ENCODE results near the gene NABP2.

Gene NABP2

DNA sequence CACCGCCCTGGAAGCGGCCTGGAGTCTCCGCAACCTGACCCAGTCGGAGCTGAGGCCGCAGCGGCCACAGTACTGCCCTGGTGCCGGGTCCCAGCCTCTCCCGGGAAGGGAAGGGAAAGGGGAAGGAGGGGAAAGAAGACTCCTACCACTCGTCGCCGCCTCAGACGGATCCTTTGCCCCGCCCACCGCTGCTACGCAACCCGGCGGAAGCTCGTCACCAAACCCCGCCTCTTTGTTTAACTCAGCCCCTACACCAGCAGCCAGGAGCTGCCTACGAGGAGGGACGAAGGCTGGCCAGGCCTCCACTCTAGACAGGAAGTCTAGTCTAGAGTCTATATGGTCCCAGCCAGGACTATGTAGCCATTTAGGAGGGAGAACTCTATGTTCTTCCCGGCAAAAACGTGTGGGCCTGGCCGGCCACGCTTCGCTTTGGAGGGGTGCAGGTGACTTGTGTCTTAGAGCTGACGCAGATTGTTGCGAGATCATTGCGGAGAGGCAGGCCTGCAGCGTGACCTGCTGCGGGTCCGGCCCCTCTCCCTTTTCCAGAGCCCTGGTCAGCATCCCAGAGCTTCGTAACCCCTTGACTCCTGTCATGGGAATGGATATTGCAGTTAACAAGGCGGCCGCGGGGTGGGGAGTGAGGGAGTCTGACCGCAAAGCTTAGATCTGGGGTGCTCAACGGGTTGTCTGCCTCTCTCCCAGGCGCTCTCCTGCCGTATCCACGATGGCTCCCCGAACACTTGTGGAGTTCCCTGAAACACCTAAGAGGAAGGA is 2.2 kb upstream of the NABP2 start, which contains the start of gene RNF41:
RNF41 (minus strand) TSS at position 166 of the 774 bp plus-strand sequence. CDS start 7,875 bp downstream, outside the sequence.
- Histone ChIP-seq H3K36me3 (replicated peaks) (peaks cover 7% of the 10 kb centered on the region), H3K9me3 (no peaks in the 10 kb centered on the region), H3K27me3 (ENCODE audit: low read depth) (no peaks in the 10 kb centered on the region), H3K4me1 (peaks cover 21% of the 10 kb centered on the region), H3K4me3 (peak within 1 kb of the TSS; percentile 81)
- in situ Hi-C loops (cut with MboI; ENCODE audit: low sequenced_read_pairs) = no loop called here
- peak; percentile 95 to 99 for DNase-seq (ENCODE audit: low spot score in 2 of 2)

DNA sequence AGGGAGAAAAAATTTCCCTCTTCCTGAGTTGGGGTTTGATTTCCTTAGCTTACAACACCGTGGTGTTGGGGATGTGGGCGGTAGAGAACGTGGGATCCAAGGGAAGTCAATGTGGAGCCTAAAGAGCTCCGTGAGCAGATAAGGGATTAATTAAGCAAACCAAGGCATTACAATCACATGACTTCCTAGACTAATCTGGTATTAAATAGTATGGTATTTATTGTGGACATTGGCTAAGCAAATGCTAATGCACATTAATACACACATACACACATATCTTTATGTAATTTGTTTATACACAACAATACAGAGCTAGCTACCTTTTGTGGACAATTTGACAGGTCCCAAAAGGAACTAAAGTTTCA is 1.6 kb upstream of the NABP2 start:
- peaks cover 10% of the 10 kb centered on the region for H3K36me3 ChIP-seq (replicated peaks)
- H3K4me1 ChIP-seq = peaks cover 21% of the 10 kb centered on the region
- no peaks in the 10 kb centered on the region for H3K9me3 ChIP-seq
- H3K27me3 ChIP-seq (ENCODE audit: low read depth) = no peaks in the 10 kb centered on the region
- in situ Hi-C loops (cut with MboI; ENCODE audit: low sequenced_read_pairs) = no loop called here
- peak overlapping the region; percentile 81 for H3K4me3 ChIP-seq
- peak in 1 of 2 experiments; percentile 11 for DNase-seq (ENCODE audit: low spot score in 2 of 2)

DNA sequence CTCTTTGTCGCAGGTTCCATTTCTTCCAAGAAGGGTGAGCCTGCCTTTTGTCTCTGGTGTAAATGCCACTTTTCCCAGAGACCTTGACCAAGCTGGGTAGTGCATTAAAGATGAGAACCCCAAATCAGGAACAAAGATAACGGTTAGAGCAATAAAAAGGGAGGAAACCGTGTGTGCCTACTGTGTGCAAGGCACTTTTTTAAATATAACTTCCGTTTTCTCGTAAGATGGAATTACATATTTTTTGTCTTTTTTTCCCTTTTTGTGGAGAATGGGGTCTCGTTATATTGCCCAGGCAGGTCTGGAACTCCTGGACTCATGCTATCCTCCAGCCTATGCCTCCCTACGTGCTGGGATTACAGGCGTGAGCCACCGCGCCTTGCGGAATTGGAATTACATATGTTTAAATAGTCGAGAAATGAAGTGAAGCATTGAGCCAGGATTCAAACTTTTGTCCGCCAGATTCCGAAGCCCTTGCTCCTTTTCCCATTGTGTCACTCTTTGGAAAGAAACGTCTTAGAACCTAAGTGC is 506 bp upstream of the NABP2 start:
- no peak for DNase-seq (ENCODE audit: low spot score in 2 of 2)
- in situ Hi-C loops (cut with MboI; ENCODE audit: low sequenced_read_pairs) = no loop called here
- Histone ChIP-seq H3K4me3 (0 out of 2 replicates have a peak overlapping the region, but pooled peaks have one; percentile 8), H3K9me3 (no peaks in the 10 kb centered on the region), H3K36me3 (replicated peaks) (peaks cover 13% of the 10 kb centered on the region), H3K4me1 (peaks cover 21% of the 10 kb centered on the region), H3K27me3 (ENCODE audit: low read depth) (no peaks in the 10 kb centered on the region)

DNA sequence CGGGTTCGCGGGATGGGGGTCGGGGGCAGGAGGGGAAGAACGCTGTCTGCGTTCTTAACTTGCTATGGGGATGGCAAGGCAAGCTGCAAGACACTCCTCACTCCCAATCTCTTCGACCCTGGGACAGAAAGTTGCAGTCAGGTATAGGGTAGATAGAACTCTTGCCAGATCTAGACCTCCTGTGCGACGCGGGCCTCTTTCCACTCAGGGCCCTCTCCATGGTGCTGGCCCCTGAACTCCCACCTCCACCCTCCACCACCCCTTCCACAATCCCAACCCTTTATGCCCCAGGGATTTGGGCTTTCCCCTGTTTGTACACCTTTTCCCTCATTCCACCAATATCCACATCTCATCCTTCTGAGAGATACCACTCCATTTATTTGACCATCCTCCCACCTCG is 812 bp downstream of the NABP2 start:
- peak in 1 of 2 experiments; percentile 37 for DNase-seq (ENCODE audit: low spot score in 2 of 2)
- Histone ChIP-seq H3K27me3 (ENCODE audit: low read depth) (no peaks in the 10 kb centered on the region), H3K4me1 (peaks cover 21% of the 10 kb centered on the region), H3K9me3 (no peaks in the 10 kb centered on the region), H3K4me3 (peak overlapping the region; percentile 57), H3K36me3 (replicated peaks) (peaks cover 14% of the 10 kb centered on the region)
- in situ Hi-C loops (cut with MboI; ENCODE audit: low sequenced_read_pairs) = no loop called here

DNA sequence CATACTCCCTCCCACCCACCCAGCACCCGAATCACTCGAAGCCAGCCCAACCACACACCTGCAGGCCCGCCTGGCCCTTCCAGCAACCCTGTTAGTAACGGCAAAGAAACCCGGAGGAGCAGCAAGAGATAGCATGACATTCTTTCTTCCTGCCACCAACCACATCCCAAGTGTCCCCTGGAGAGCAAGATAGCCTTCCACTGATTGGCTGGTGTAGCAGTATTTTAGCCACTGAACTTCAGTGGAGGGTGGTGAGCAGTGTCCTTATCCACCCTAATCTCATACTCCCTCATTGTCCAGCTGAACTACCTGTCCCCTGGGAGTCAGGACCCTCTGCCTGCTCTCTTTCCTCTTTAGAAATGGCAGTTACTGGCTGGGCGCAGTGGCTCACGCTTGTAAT is 4.9 kb downstream of the NABP2 start:
- 0 out of 2 replicates have a peak, but pooled peaks cover 6% of the 10 kb centered on the region for H3K4me1 ChIP-seq
- no peak overlapping the region for H3K4me3 ChIP-seq
- H3K36me3 ChIP-seq (replicated peaks) = peaks cover 11% of the 10 kb centered on the region
- H3K9me3 ChIP-seq = no peaks in the 10 kb centered on the region
- in situ Hi-C loops (cut with MboI; ENCODE audit: low sequenced_read_pairs) = no loop called here
- no peak for DNase-seq (ENCODE audit: low spot score in 2 of 2)
- H3K27me3 ChIP-seq (ENCODE audit: low read depth) = no peaks in the 10 kb centered on the region

DNA sequence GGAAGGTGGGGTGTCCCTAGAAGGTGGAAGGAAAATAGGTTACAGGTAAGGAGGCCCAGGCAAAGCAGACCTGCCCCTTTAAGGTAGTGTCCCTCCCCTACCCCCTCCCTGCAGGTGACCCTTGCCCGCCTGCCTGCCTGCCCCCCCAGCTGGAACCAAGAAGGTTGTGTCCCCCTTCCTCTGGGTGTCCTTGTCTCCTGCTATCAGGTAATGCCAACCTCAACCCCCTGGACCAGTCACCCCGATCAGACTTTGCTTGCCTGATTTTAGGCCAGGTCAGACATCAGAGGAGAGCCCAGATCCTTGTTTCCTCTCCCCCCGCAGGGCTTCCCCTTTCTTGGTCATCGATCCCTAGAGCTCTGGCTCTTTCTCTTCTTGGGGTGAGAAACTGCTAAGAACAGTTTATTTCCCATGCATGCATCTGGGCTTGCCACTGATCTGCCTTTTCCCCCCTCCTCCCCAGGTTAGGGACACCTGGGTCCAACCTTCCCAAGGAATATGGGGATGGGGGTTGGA is 5.8 kb downstream of the NABP2 start, which contains the start of gene SLC39A5:
SLC39A5 (plus strand) TSS at position 136 of the 516 bp plus-strand sequence. CDS start 1,224 bp downstream, outside the sequence.
- H3K9me3 ChIP-seq = no peaks in the 10 kb centered on the region
- no peak for DNase-seq (ENCODE audit: low spot score in 2 of 2)
- 0 out of 2 replicates have a peak, but pooled peaks cover 2% of the 10 kb centered on the region for H3K4me1 ChIP-seq
- H3K4me3 ChIP-seq = no peak within 1 kb of the TSS
- H3K27me3 ChIP-seq (ENCODE audit: low read depth) = no peaks in the 10 kb centered on the region
- in situ Hi-C loops (cut with MboI; ENCODE audit: low sequenced_read_pairs) = no loop called here
- peaks cover 11% of the 10 kb centered on the region for H3K36me3 ChIP-seq (replicated peaks)

DNA sequence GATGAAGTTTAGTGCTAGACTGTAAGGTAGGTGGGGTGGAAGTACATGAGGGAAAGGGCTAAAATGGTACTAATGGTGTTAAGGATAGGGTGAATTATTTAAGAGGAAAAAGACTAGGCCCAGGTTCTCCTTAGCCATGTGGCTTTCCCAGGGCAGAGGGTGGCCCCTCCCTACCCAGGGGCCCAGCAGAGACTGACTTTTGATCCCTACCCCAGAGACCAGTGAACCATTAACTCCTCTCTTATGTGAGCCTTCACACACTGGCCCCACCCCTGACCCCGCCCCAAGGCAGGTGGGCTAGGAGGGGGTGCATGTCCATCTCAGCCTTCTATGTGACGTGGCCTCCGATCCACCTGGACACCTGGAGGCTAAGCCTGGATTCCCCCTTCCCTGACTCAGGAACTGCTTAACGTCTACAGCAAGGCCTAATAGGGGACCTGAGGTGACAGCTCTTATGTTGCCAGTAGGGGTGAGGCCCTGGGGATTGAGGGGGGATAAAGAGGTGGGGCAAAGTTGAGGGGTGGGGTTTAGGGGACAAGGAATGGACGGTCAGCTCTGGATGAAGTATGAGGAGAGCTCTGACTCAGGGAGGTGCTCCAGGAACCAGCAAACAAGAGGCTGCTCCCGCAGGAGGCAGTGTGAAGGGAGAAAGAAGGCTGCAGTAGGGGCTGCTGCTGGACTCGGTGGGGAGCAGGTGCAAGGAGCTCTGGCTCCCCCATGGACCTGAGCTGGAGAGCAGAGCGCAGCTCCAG is 6.5 kb downstream of the NABP2 start:
- Histone ChIP-seq H3K27me3 (ENCODE audit: low read depth) (no peaks in the 10 kb centered on the region), H3K4me3 (no peak overlapping the region), H3K36me3 (replicated peaks) (peaks cover 11% of the 10 kb centered on the region), H3K4me1 (no peaks in the 10 kb centered on the region), H3K9me3 (no peaks in the 10 kb centered on the region)
- in situ Hi-C loops (cut with MboI; ENCODE audit: low sequenced_read_pairs) = no loop called here
- DNase-seq (ENCODE audit: low spot score in 2 of 2) = no peak

DNA sequence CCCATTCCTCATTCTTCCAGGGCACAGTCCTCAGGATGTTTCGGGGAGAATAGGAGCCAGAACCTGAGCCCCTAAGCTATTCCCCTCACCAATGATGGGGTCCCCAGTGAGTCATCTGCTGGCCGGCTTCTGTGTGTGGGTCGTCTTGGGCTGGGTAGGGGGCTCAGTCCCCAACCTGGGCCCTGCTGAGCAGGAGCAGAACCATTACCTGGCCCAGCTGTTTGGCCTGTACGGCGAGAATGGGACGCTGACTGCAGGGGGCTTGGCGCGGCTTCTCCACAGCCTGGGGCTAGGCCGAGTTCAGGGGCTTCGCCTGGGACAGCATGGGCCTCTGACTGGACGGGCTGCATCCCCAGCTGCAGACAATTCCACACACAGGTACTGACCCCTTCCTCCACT is 7.0 kb downstream of the NABP2 start:
- H3K4me3 ChIP-seq = no peak overlapping the region
- peaks cover 7% of the 10 kb centered on the region for H3K36me3 ChIP-seq (replicated peaks)
- H3K4me1 ChIP-seq = no peaks in the 10 kb centered on the region
- H3K9me3 ChIP-seq = no peaks in the 10 kb centered on the region
- DNase-seq (ENCODE audit: low spot score in 2 of 2) = no peak
- in situ Hi-C loops (cut with MboI; ENCODE audit: low sequenced_read_pairs) = no loop called here
- no peaks in the 10 kb centered on the region for H3K27me3 ChIP-seq (ENCODE audit: low read depth)

DNA sequence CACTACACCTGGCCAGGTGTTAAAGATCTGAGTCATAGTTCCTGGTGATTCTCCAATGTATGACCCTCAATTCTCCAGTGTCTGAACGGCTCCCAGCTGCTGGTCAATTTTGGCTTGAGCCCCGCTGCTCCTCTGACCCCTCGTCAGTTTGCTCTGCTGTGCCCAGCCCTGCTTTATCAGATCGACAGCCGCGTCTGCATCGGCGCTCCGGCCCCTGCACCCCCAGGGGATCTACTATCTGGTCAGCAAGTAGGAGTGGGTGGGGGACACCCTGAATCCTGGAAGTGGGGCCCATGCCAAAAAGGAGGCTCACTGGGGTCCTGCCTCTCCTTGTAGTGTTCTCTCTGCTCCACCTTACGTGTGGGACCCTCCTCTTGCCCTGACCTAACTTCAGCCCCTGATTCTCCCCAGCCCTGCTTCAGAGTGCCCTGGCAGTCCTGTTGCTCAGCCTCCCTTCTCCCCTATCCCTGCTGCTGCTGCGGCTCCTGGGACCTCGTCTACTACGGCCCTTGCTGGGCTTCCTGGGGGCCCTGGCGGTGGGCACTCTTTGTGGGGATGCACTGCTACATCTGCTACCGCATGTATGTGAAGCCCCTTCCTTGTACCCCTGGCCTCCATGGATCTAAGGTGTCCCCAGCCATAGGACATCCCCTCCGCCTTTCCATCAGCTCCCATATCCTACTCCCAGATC is 10.7 kb downstream of the NABP2 start:
- DNase-seq (ENCODE audit: low spot score in 2 of 2) = no peak
- no peaks in the 10 kb centered on the region for H3K27me3 ChIP-seq (ENCODE audit: low read depth)
- in situ Hi-C loops (cut with MboI; ENCODE audit: low sequenced_read_pairs) = no loop called here

DNA sequence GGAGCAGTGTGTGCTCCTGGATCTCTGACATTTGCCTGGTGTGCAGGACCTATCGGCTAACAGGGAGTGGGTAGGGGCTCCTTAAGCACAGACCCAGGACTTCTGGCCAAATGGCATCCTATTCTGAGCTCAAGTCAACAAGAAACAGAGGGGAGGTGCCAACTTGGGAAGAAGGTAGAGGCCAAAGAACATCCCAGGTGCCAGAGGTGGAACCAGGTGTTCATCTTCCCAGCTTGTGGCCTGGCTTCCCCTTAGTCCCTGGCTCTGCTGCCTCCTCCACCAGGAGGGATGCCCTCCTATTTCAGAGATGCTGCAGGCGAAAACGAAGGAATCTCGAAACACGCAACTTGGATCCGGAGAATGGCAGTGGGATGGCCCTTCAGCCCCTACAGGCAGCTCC is 11.9 kb downstream of the NABP2 start:
- H3K9me3 ChIP-seq = no peaks in the 10 kb centered on the region
- no peaks in the 10 kb centered on the region for H3K4me1 ChIP-seq
- DNase-seq (ENCODE audit: low spot score in 2 of 2) = no peak
- H3K27me3 ChIP-seq (ENCODE audit: low read depth) = no peaks in the 10 kb centered on the region
- H3K4me3 ChIP-seq = no peak overlapping the region
- peaks cover 18% of the 10 kb centered on the region for H3K36me3 ChIP-seq (replicated peaks)
- in situ Hi-C loops (cut with MboI; ENCODE audit: low sequenced_read_pairs) = no loop called here

More for the DNA sequence above, 10.7 kb downstream of the NABP2 start:
- H3K4me3 ChIP-seq = no peak overlapping the region
- H3K36me3 ChIP-seq (replicated peaks) = peaks cover 8% of the 10 kb centered on the region; the same call in 1 of the 2 replicates
- no peaks in the 10 kb centered on the region for H3K9me3 ChIP-seq
- H3K4me1 ChIP-seq = no peaks in the 10 kb centered on the region

DNA sequence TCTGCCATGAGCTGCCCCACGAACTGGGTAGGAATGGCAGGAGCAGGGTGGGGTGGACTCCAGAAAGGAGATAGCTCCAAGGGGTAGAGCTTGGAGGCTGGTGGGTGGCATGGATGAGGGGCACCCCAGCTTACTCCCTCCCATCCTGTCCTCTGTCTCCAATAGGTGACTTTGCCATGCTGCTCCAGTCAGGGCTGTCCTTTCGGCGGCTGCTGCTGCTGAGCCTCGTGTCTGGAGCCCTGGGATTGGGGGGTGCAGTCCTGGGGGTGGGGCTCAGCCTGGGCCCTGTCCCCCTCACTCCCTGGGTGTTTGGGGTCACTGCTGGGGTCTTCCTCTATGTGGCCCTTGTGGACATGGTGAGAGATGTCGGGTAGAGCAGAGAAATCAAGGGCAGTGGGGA is 12.8 kb downstream of the NABP2 start:
- in situ Hi-C loops (cut with MboI; ENCODE audit: low sequenced_read_pairs) = no loop called here
- Histone ChIP-seq H3K4me3 (no peak overlapping the region), H3K9me3 (no peaks in the 10 kb centered on the region), H3K4me1 (no peaks in the 10 kb centered on the region), H3K36me3 (replicated peaks) (peaks cover 27% of the 10 kb centered on the region), H3K27me3 (ENCODE audit: low read depth) (no peaks in the 10 kb centered on the region)
- no peak for DNase-seq (ENCODE audit: low spot score in 2 of 2)

DNA sequence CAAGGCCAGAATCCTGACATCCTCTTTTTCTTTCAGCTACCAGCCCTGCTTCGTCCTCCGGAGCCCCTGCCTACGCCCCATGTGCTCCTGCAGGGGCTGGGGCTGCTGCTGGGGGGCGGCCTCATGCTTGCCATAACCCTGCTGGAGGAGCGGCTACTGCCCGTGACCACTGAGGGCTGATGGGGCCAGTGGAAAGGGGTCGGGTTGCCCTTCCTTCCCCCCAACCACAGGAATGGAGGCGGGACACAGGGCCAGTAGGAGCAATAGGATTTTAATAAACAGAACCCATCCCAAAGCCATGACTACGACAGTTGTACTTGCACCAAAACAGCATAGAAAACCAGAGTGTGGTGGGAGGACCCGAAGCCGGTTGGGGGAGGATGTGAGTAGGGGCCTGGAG is 13.4 kb downstream of the NABP2 start:
- H3K4me3 ChIP-seq = no peak overlapping the region
- H3K9me3 ChIP-seq = no peaks in the 10 kb centered on the region
- H3K4me1 ChIP-seq = no peaks in the 10 kb centered on the region
- peaks cover 31% of the 10 kb centered on the region for H3K36me3 ChIP-seq (replicated peaks)
- in situ Hi-C loops (cut with MboI; ENCODE audit: low sequenced_read_pairs) = no loop called here
- no peaks in the 10 kb centered on the region for H3K27me3 ChIP-seq (ENCODE audit: low read depth)
- DNase-seq (ENCODE audit: low spot score in 2 of 2) = no peak

Measured in HAP-1 (cell line).